HCT116 (cell line): Measurements from ENCODE around the gene CAPZB. TPM values are rescaled to one million over a fixed set of nuclear protein-coding genes. Genes with fewer than 3 reads are reported as not detected.

Source experiments
- ATAC-seq: fragments of 200-7000 bp; cut with Tn5 transposase; 2 replicates; pipeline ENCODE4 v1.9.1; 2020; ENCODE audit warnings: mild to moderate bottlenecking, moderate library complexity
- BruUV-seq: library from RNA; stranded (reverse); fragments of 400-500 nt; replicated peaks from 2 replicates; lab custom pipeline; 2021; lab: Mats Ljungman, UMichigan
- CTCF ChIA-PET: fragments of 300-600 bp; sonication (Branson Sonifier 250); formaldehyde crosslinking; loops from one replicate; lab custom pipeline; 2021; ENCODE audit warnings: antibody characterized with exemption; lab: Charles Lee
- POLR2A ChIA-PET: fragments of 300-600, 350-600 bp; sonication (Branson Sonifier 250); formaldehyde crosslinking; loops from one replicate; lab custom pipeline; 2021; ENCODE audit warnings: antibody characterized with exemption; lab: Charles Lee
- RAD21 ChIA-PET, 2 experiments: fragments of 300-600 bp; sonication (Branson Sonifier 250); formaldehyde crosslinking; loops; one replicate each; lab custom pipeline; 2023; ENCODE audit warnings: low total read pairs in 2 of 2; ENCODE audit not compliant: uncharacterized antibody in 2 of 2, unreplicated experiment in 2 of 2, low non-redundant PET in 1 of 2; lab: Charles Lee
- DNase-seq: peaks from one replicate; pipeline ENCODE4 v3.0.0-alpha.2; 2010; ENCODE audit warnings: low read depth, low spot score
- H2AFZ ChIP-seq: fragments of 200-600 bp; shearing (Covaris generic), sonication (generic); 2 replicates; pipeline ENCODE4 v1.6.1; 2017; ENCODE audit warnings: low read depth, mixed run types, mixed read lengths, antibody characterized with exemption, low read length; ENCODE audit not compliant: poor library complexity, severe bottlenecking
- H3K27ac ChIP-seq: 2 replicates; pipeline ENCODE4 v1.5.1; 2012; ENCODE audit warnings: low read depth, low read length
- H3K27me3 ChIP-seq: fragments of 200-600 bp; sonication (generic); 2 replicates; pipeline ENCODE4 v1.6.1; 2016; ENCODE audit warnings: mixed run types, low read length, mixed read lengths; ENCODE audit not compliant: insufficient read depth
- H3K36me3 ChIP-seq, 2 experiments: fragments of 200-500 bp in 1 of 2; fragments of 200-600 bp in 1 of 2; sonication (Bioruptor generic) in 1 of 2; sonication (generic) in 1 of 2; 2 replicates each; pipeline versions ENCODE4 v1.5.1 to v1.6.1; 2014 to 2016; ENCODE audit warnings: low read length in 2 of 2, inconsistent platforms in 1 of 2, mixed read lengths in 1 of 2, mixed run types in 1 of 2; ENCODE audit not compliant: insufficient read depth in 2 of 2, control insufficient read depth in 1 of 2
- H3K4me1 ChIP-seq, 2 experiments: fragments of 200-600 bp in 1 of 2; sonication (generic) in 1 of 2; 2 replicates each; pipeline versions ENCODE4 v1.5.1 to v1.6.1; 2012 to 2017; ENCODE audit warnings: low read length in 2 of 2, inconsistent platforms in 1 of 2, mild to moderate bottlenecking in 1 of 2, mixed read lengths in 1 of 2, mixed run types in 1 of 2, moderate library complexity in 1 of 2; ENCODE audit not compliant: insufficient read depth in 2 of 2, control insufficient read depth in 1 of 2
- H3K4me2 ChIP-seq: fragments of 200-600 bp; sonication (generic); 2 replicates; pipeline ENCODE4 v1.6.1; 2017; ENCODE audit warnings: mixed run types, low read length, mixed read lengths
- H3K4me3 ChIP-seq, 2 experiments: fragments of 200-600 bp in 1 of 2; sonication (generic) in 1 of 2; replicated peaks in 1 of 2; 2 replicates each; pipeline ENCODE4 v1.5.1; 2011 to 2016; ENCODE audit warnings: low read length in 2 of 2, control low read depth in 1 of 2, low read depth in 1 of 2, mild to moderate bottlenecking in 1 of 2, mixed read lengths in 1 of 2, mixed run types in 1 of 2
- H3K79me2 ChIP-seq: fragments of 200-600 bp; sonication (generic); 2 replicates; pipeline ENCODE4 v1.6.1; 2017; ENCODE audit warnings: mild to moderate bottlenecking, mixed run types, low read length, moderate library complexity, mixed read lengths; ENCODE audit not compliant: insufficient read depth
- H3K9ac ChIP-seq: fragments of 200-600 bp; sonication (generic); 2 replicates; pipeline ENCODE4 v1.6.1; 2016; ENCODE audit warnings: low read length, mixed read lengths
- H3K9me2 ChIP-seq: fragments of 200-600 bp; sonication (generic), shearing (Covaris generic); 2 replicates; pipeline ENCODE4 v1.6.1; 2017; ENCODE audit warnings: mixed run types, mild to moderate bottlenecking, moderate library complexity; ENCODE audit not compliant: insufficient read depth
- H3K9me3 ChIP-seq, 2 experiments: fragments of 200-500 bp in 1 of 2; fragments of 200-600 bp in 1 of 2; sonication (Bioruptor generic) in 1 of 2; sonication (generic) in 1 of 2; 2 replicates each; pipeline ENCODE4 v1.6.1; 2014 to 2017; ENCODE audit warnings: low read length in 2 of 2, mixed read lengths in 2 of 2, inconsistent platforms in 1 of 2, low read depth in 1 of 2, mild to moderate bottlenecking in 1 of 2, mixed run types in 1 of 2, moderate library complexity in 1 of 2; ENCODE audit not compliant: control insufficient read depth in 1 of 2, insufficient read depth in 1 of 2
- H4K20me1 ChIP-seq: fragments of 200-600 bp; sonication (generic), shearing (Covaris generic); 2 replicates; pipeline ENCODE4 v1.6.1; 2017; ENCODE audit warnings: mixed run types, mild to moderate bottlenecking, moderate library complexity; ENCODE audit not compliant: insufficient read depth
- CBX3 ChIP-seq: IDR thresholded peaks from 2 replicates; pipeline ENCODE4 v1.6.1; 2012; ENCODE audit warnings: low read depth
- MAX ChIP-seq: IDR thresholded peaks from 2 replicates; pipeline ENCODE4 v1.6.1; 2012
- SIN3A ChIP-seq: IDR thresholded peaks from 2 replicates; pipeline ENCODE4 v1.6.1; 2012; ENCODE audit warnings: low read depth
- TCF7L2 ChIP-seq: IDR thresholded peaks from 2 replicates; pipeline ENCODE4 v1.7.0; 2011; ENCODE audit warnings: borderline replicate concordance, inconsistent platforms; ENCODE audit not compliant: insufficient read depth, insufficient read length; ENCODE audit errors: extremely low read depth
- ZBTB33 ChIP-seq: IDR thresholded peaks from 2 replicates; pipeline ENCODE4 v1.6.1; 2011; ENCODE audit warnings: mild to moderate bottlenecking, low read length, moderate library complexity; ENCODE audit not compliant: insufficient replicate concordance; ENCODE audit errors: extremely low read depth
- ZFX ChIP-seq: fragments of 450-650 bp; IDR thresholded peaks from 2 replicates; pipeline ENCODE4 v1.6.1; 2017
- intact Hi-C: fragments of 100-400 bp; cut with micrococcal nuclease; formaldehyde crosslinking; loops from 2 replicates; pipeline ENCODE4 v1.10.0; 2022
- total RNA-seq: library from RNA; stranded (reverse); gene quantifications from one replicate; pipeline ENCODE4 v1.2.1, GENCODE V29; 2021; ENCODE audit not compliant: unreplicated experiment

CAPZB gene
- total RNA-seq, 1 experiment from 2014 or later, result 203 TPM

GRCh38 chr1:19356266-19356665, 129.1 kb downstream of the CAPZB start:
- intact Hi-C loops, result no loop called here
- RAD21 ChIA-PET, result no interaction called here
- H3K4me1 ChIP-seq, result no peaks in the 10 kb centered on the region
- TF ChIP-seq MAX (no peak), ZFX (no peak)
- TF ChIP-seq, all 23 proteins: peak for 0
- ChIA-PET POLR2A (no interaction called here), CTCF (no interaction called here)
- H3K79me2 ChIP-seq, result peaks cover 4% of the 10 kb centered on the region; the same call in 1 of the 2 replicates
- H3K36me3 ChIP-seq, result peaks cover 5 to 6% of the 10 kb centered on the region in 2 experiments; a peak in 2 of 4 replicates
- no peak overlapping the region for H2AFZ ChIP-seq
- ATAC-seq (no peak), DNase-seq (no peak)
- no peak overlapping the region for H3K9ac ChIP-seq
- no peak overlapping the region for H3K4me2 ChIP-seq
- H4K20me1 ChIP-seq, result no peaks in the 10 kb centered on the region
- no peak overlapping the region for H3K4me3 ChIP-seq
- no peak overlapping the region for H3K27ac ChIP-seq
- BruUV-seq, result no TSS peak
- H3K27me3 ChIP-seq, result no peaks in the 10 kb centered on the region
- no peaks in the 10 kb centered on the region for H3K9me3 ChIP-seq
- no peaks in the 10 kb centered on the region for H3K9me2 ChIP-seq

- no peak overlapping the region for H2AFZ ChIP-seq
- ChIA-PET RAD21 (no interaction called here), POLR2A (no interaction called here), CTCF (no interaction called here)
- H3K4me1 ChIP-seq, result no peaks in the 10 kb centered on the region
- no TSS peak for BruUV-seq
- ATAC-seq (no peak), DNase-seq (no peak)
- H3K9me3 ChIP-seq, result no peaks in the 10 kb centered on the region
- peaks cover 5 to 6% of the 10 kb centered on the region in 2 experiments; a peak in 2 of 4 replicates for H3K36me3 ChIP-seq
- no peaks in the 10 kb centered on the region for H4K20me1 ChIP-seq
- no peaks in the 10 kb centered on the region for H3K27me3 ChIP-seq
- H3K4me3 ChIP-seq, result no peak overlapping the region
- H3K27ac ChIP-seq, result no peak overlapping the region
- H3K9ac ChIP-seq, result no peak overlapping the region
- intact Hi-C loops, result no loop called here
- no peak overlapping the region for H3K4me2 ChIP-seq
- H3K79me2 ChIP-seq, result peaks cover 4% of the 10 kb centered on the region; the same call in 1 of the 2 replicates
- TF ChIP-seq SIN3A (no peak), ZFX (no peak), CBX3 (no peak), TCF7L2 (no peak), ZBTB33 (no peak)
- no peaks in the 10 kb centered on the region for H3K9me2 ChIP-seq
These were observed 130.8 kb downstream of the CAPZB start for GRCh38 chr1:19354531-19354981.
